Measurements from ENCODE around the gene POMC.
"Not testable (repeated sequence)": the region's sequence is repeated elsewhere in the genome, so short reads cannot be mapped to it uniquely, and the experiment has no call there.

Gene POMC

DNA sequence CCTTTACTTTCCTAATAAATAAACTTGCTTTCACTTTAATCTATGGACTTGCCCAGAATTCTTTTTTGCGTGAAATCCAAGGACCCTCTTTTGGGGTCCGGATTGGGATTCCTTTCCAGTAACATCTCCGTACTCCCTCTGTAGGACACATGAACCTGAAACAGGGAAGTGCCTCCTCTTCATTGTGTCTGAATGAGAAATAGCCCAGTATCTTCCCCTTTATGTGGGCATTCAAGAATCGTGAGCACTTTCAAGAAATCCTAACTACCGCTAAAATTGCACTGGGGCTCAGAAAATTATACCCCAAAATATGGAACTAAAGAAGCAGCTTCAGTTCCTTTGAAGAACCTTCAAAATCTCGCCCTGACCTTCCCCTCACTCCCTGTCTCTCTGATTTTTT, 7.8 kb upstream of the POMC start:
- no peak for DNase-seq

DNA sequence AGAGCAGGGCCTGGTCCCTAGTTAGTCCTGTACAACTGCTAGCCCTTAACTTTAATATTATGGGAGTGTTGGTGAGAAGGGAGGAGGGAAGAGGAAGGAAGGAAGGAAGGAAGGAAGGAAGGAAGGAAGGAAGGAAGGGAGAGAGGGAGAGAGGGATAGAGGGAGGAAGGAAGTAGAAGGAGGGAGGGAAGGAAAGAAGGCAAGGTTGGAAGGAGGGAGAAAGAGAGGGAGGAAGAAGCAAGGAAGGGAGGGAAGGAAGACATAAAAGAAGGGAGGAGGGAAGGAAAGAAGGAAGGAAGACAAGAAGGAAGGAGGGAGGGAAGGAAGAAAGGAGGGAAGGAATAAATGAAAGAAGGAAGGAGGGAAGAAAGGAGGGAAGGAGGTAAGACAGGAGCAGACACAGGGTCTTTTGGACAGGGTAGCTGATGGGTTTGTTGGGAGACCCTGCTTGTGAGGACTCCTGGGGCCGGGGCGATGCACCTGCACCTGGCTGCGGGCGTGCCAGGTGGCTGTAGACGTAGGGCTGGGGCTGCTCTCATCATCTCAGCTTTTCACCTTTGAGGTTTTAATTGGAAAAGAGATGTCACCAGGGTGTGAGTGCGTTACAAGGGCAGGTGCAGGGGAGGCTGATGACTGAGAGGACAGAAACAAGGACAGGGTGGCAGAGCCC, 5.9 kb upstream of the POMC start:
- no peak for DNase-seq

DNA sequence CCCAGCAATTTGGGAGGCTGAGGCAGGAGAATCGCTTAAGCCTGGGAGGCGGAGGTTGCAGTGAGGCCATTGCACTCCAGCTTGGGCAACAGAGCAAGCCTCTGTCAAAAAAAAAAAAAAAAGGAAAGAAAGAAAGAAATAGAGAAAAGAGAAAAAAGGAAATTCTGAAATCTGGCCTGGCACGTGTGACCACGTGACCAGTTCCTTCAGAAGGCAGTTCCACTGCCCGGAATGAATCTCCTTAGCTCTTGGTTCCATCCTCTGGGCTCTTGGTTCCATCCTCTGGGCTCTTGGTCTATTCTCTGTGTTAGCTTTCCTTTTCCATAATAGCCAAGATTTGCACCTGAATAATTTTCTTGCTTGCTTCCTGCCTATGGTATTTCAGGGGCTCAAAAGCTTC, 5.3 kb upstream of the POMC start:
- no peak for DNase-seq

DNA sequence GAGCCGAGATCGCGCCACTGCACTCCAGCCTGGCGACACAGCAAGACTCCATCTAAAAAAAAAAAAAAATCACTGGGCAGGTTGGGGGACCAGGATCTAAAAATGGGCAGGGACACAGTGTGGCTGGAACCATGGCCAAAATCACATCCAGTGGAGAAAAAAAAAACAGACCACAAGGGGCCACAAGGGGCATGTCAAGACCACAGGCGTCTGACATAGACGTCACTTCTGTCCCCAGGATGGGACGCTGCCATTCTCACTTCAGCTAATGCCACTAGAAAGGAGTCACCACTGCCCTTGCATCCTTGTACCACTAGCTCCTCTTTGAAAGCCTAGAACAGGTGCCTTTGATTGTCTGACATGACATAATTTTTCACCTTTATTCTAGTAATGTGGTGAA, 2.5 kb upstream of the POMC start:
- DNase-seq: no peak

DNA sequence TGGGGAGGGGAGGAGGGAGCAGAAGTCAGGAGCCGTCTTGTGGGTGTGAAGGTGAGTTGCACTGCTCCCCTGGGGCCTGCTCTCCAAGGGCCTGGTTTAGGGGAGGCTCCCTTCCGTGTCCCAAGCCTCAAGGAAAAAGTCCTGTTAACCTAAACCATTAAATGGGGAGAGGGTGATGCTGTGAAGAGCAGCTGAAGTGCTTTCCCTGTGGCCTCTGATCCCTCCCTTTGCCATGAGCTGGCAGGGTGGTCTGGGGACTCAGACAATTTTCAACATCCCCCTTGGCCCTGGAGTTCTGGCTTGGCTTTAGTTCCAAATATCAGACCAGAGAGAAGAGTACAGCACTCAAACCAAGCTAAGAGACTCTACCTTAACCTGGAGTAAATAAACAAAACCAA, 692 bp upstream of the POMC start:
- DNase-seq: no peak

DNA sequence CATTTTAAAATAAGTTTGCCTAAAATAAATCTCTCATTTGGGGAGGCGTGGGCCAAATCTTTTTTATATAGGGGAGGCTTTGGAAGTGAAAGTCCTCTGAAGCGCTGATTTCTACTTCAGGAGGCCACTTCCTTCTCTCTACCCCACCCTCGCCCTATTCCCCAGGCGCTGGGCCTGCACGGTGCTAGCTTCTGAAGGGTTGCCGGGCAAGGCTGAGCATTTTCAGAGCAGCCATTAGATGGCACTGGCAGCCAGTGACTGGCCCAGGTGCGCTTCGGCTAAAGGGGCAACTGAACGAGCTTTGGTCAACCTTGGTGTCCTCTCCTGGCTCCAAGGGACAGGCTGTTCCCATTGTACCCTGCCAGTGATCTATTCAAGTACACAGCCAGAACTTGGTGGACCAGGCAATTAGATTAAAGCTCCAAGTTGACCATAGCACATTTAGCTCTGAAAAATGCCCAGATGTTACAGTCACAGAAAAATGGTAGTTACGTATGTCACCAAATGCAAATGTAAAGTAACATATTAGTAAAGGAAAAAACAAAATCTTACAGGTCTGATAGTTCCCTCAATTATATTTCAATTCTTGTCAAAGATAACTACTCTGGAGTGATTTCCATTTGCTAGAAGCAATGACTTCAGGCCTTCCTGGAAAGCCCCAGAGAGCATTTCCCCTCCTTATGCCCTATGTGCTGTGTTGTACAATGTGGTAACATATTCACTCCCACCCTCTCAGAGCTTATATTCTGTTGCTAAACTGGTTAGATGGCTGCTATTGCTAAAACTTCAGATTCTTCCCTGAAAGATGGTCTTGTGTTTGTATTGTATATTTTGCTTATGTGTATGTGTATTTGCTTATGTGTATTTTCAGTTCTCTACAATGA, 2.1 kb downstream of the POMC start:
- DNase-seq: peak; percentile 43

DNA sequence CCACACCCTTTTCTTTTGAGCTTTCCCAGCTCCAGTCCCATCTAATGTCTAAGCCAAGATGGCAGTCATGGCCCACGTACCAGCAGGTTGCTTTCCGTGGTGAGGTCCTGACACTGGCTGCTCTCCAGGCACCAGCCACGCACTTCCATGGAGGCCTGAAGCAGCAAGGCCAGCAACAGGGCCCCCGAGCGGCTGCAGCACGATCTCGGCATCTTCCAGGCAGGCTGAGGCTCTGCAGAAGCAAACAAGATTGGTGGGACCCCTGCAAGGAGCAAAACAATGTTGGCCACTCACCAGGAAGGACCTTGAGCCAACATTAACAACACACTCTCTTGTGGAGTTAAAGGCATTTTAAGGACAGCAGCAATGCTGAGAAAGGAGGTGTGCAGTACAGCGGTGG, 3.8 kb downstream of the POMC start:
- DNase-seq: no peak

DNA sequence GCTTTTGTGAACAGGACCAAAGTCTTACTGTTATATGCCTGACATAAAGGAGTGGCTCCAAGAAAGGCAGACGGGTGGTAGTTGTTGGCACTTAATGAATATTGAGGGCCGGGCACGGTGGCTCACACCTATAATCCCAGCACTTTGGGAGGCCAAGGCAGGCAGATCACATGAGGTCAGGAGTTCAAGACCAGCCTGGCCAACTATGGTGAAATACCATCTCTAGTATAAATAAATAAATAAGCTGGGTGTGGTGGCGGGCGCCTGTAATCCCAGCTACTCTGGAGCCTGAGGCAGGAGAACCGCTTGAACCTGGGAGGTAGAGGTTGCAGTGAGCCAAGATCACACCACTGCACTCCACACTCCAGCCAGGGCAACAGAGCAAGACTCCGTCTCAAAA, 6.3 kb downstream of the POMC start:
- not testable (repeated sequence) for DNase-seq

DNA sequence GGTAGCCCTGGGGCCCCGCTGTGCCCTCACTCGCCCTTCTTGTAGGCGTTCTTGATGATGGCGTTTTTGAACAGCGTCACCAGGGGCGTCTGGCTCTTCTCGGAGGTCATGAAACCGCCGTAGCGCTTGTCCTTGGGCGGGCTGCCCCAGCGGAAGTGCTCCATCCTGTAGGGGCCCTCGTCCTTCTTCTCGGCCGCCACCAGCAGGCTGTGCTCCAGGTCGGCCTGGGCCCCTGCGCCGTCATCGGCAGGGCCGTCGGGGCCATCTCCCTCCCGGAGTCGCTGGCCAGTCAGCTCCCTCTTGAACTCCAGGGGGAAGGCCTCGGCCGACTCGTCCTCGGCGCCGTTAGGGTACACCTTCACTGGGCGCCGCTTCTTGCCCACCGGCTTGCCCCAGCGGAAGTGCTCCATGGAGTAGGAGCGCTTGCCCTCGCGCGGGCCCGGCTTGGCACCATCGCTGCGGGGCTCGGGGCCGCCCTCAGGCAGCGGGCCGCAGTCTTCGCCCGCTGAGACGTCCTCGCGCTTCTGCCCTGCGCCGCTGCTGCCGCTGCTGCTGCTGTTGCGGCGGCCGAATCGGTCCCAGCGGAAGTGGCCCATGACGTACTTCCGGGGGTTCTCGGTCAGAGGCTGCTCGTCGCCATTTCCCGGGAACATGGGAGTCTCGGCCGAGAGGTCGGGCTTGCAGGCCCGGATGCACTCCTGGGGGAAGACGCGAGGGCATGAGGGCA, 7.2 kb downstream of the POMC start:
- peak; percentile 77 for DNase-seq

DNA sequence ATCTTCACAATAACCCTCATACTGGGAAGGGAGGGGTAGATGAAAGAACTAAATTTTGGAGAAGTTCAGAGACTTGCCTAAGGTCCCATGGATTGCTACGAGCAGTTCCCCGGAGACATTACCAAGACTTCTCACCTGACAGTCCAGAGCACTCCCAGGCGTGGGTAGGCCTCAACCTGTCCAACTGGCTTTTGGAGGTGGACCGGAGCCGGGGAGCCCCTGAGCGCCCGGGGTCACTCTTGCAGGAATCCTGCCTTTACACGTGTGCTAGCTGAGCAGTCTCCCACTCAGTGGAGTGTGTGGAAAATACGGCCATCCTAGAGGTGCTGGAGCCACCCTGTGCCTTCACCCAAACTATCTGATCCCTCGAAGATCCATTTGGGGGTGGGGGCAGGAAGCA, 8.0 kb downstream of the POMC start:
- no peak for DNase-seq

DNA sequence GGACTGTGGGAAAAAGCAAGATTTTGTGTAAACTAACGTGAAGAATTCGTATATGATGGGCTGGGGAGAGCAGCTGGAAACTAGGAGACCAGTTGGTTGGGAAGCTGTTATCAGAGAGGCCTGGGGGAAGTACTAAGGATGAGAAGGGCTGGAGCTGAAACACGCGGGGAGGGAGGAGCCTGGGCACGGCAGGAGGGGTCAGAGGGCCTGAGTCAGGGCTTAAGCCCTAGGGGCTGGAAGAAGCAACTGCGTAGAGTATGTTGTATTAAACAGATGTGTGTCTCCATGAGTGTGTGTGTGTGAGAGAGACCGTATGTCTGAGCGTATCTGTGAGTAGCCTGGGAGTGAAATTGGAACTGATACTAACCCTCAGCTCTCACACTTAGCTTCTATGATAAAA, 8.4 kb downstream of the POMC start:
- no peak for DNase-seq

DNA sequence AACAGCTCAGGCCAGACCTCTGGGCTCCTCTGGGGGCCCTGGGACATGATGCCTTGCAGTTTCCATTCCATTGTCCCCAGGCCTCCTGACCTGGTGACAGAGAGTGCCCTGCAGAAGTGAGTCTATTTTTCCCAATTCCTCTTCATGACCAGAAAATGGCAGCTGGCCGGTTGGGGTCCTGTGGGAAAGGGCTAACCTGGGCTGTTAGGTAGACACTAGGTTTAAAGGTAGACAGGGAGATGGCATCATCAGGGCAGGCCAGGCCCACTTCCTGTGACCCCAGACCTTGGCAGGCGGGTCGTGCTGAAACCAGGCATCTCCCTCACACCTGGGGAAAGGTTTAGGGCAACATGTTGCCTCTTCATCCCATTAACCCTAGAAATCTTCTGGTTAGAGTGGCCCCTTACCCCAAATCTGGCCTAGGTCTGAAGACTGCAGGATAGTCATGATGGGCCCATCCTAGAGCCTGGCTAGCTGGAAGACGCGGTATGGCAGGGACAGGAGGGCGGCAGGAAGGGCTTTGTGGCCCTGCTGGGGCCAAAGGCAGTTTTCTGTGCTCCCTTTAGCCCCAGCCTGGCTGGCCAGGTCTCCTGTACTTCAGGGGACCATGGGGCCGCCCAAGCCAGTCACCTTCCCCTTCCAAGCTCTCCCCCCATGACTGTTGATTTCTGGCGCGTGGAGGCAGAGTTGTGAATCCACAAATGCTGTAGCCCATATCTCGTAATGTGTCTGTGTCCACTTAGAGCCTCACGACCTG, 10.1 kb downstream of the POMC start:
- no peak for DNase-seq

DNA sequence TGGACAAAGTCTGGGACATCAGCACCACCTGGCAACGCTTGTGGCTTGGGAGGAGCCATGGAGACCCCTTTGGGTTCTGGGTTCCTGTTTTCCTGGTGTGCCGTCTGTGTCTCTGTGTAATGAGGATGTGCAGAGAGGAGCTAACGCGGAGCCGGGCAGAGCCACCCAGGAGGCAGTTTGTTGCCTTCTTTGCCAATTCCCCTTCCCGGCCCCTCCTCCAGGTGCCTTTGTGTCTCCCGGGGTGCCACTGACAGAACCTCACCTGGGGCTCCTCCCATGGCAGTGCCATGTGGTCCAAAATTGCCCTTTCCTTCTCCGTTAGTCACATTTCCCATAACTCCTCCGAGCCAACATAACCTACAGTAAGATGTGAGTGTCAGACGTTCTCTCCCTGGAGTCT, 13.0 kb downstream of the POMC start:
- no peak for DNase-seq

DNA sequence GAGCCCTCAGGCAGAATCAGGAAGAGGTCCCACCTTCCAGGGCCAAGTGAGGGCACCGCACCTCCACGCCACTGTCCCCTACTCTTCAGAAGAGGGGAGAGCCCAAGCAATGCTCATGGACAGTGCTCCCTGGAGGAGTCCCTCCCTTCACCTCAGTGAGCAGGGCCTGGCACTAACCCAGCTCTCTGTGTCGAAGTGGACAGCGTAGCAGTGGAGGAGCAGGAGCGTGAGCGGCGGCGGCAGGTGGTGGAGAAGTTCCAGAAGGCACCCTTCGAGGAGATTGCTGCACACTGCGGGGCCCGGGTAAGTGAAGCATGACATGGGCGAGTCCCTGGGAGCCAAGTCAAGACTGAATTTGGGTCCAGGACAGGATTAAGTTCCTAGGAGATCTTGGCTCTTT, 16.7 kb downstream of the POMC start:
- no peak for DNase-seq

DNA sequence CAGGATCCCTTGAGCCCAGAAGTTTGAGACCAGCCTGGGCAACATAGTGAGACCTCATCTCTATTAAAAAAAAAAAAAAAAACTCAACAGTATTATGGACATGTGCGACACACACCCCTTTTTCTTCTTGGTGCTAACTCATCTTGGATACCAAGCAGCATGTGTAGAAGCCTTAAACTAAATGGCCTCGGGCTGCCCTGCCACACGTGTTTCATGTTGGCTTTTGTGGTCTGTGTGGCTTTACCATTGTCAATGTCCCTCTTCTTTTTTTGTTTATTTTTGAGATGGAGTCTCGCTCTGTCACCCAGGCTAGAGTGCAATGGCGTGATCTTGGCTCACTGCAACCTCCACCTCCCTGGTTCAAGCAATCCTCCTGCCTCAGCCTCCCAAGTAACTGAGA, 17.4 kb downstream of the POMC start:
- not testable (repeated sequence) for DNase-seq

DNA sequence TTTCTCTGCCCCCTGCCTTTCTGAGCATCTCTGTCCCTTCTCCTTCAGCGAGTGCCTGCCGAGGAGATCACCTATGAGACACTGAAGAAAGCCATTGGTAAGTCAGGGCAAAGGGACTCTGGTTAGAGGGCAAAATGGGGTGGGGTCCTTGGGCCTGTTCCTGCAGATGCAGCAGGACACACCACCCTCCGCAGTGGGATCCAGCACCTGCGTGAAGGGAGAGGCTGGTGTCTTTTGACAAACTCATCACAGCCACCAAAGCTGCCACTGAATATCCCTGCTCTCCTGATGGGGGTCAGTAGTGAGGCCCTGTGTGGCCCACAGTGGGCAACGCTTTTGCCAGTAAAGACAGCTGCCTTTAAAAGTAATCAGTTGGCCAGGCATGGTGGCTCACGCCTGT, 18.7 kb downstream of the POMC start:
- no peak for DNase-seq

DNA sequence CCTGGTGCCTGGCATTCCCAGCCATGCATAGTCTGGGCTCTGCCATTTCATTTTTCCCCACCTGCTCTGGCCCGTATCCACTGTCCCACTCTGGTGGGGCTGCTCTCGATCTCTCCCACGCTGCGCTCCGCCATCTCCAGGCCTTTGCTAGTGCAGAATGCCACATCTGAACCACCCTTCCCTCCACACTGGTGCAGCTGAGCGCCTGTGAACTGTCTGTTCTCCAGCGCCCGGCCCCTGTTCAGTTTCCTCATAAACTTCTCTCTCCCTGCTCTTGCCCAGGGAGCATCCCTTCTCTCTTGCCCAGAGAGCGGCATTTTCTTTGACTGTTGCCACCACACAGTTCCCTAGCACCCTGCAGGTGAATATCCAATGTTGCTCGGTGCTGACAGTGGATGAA, 21.5 kb downstream of the POMC start:
- DNase-seq: no peak

DNA sequence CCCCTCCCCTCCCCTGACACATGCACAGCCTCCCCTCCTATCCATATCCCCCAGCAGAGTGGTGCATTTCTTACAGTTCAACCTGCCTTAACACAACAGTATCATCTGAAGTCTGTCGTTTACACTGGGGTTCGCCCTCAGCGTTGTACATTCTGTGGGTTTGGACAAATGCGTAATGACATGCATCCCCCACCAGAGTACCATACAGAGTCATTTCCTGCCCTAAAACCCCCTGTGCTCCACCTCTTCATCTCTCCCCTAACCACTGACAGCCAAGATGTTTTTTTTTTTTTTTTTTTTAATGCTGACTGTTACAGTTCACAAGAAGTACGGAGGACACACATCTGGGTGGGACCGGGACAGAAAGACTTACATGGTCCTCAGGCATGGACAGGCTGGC, 22.6 kb downstream of the POMC start:
- no peak for DNase-seq

DNA sequence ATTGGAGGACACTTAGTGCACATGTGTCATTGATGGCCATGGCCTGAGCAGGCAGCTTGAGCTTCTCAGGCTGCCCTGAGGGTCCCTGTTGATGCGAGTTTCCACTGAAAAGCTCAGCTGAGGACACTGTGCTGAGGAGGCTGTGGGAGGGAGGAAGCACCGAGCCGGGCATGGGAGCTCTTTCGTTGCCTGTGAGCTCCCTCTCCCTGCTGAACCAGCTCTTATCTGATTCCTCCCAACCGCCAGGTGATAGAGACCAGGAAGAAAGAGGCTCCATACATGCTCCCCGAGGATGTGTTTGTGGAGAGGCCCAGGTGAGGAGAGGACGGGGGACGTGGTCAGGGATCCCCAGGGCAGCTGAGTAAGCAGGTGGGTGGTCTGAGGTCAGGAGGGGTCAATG, 27.3 kb downstream of the POMC start:
- DNase-seq: no peak

DNA sequence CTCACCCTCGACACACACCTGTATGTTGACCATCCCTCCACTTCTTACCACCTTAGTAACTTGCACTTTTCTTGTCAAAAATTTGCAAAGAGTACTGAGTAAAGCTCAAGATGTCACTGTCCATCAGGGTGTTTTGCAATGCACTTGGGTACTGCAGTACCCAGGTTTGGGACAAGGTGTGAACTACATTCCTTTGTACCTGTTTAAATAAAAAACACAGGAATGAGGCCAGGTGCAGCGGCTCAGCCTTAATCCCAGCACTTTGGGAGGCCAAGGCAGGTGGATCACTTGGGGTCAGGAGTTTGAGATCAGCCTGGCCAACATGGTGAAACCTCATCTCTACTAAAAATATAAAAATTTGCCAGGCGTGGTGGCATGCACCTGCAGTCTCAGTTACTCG, 27.8 kb downstream of the POMC start:
- not testable (repeated sequence) for DNase-seq

DNA sequence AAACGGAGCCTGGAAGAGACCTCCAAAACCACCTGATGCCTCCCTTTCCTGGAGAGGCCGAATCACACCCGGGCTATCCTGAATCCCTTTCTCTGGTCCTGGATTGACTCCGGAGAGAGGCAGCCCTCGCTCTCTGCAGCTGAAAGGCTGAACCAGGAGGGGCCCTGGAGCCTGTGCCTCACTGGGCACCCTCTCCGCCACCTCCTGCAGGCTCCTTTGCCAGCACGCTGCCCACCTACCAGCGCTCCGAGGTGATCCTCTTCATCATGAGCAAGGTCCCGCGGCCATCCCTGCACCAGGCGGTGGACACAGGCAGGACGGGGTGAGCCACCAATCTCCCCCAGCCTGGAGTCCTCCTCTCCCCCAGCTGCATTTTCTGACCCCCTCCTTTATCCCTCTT, 35.7 kb downstream of the POMC start:
- DNase-seq: no peak

DNA sequence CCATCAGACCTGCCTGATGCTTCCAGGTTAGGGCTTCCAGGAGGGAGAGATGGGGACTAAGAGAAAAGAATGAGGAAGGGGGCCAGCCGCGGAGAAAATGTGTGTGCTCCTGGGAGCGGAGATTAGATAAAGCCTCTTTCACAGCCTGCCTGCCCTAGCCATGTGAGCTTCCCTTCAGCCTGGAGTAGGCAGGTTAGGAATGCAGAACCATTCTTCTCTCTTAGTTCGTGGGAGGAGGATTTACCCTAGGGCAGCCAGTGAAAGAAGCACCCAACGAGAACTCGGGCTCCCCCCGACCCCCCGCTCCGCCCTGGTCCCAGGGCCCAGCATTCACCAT, 36.1 kb downstream of the POMC start:
- no peak for DNase-seq

DNA sequence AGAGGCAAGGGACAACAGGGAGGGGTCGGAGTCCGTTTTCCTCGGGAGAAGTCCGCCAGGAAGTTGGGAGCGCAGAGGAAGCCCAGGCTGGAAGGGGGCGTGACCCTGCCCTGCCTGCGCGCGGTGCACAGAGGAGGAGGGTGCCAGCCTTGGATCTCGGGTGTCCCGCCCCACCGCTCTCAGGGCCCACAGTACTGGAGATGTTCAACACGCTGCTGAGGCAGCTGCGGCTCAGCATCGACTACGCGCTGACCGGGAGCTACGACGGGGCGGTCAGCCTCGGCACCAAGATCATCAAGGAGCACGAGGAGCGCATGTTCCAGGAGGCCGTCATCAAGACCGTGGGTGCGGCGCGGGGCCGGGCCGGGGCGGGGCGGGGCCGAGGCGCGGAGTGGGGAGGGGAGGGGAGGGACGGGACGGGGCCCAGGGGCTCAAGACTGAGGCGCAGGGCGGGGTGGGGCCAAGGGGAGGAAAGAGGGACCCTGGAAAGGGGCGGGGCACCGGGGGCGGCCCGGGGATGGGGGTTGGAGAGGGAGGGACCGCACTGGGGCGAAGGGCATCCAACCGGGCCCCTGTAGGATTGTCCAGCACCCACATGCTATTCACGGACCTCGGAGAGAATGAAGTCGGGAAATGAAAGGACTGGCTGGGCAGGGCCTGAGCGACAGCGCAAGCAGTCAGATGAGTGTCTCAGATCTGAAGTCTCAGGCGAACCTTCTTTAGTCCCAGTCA, 36.6 kb downstream of the POMC start:
- no peak for DNase-seq
